Right atrium auricular region (tissue), 2 donors: ENCODE measurements around the gene ZFAND3. TPM values are rescaled to one million over a fixed set of nuclear protein-coding genes. Genes with fewer than 3 reads are reported as not detected.

Experiments used
- DNase-seq: peaks from one replicate; pipeline ENCODE4 v3.0.0-alpha.2; 2019; ENCODE audit warnings: low spot score
- H3K27ac ChIP-seq, 2 donors: fragments of 200-600 bp; sonication (generic); 1 replicate in 1 of 2; 2 replicates in 1 of 2; pipeline ENCODE4 v1.5.1; 2016 to 2019
- H3K27me3 ChIP-seq, 2 donors: fragments of 200-600 bp; sonication (generic); one replicate each; pipeline versions ENCODE4 v1.5.1 to v1.6.0; 2017 to 2019
- H3K36me3 ChIP-seq: fragments of 200-600 bp; sonication (generic); one replicate; pipeline ENCODE4 v1.5.1; 2016
- H3K4me1 ChIP-seq, 2 donors: fragments of 200-600 bp; sonication (generic); one replicate each; pipeline versions ENCODE4 v1.5.1 to v1.6.0; 2017 to 2019
- H3K4me3 ChIP-seq, 2 donors: fragments of 200-600 bp; sonication (generic); 1 replicate in 1 of 2; 2 replicates in 1 of 2; pipeline ENCODE4 v1.5.1; 2017 to 2019; ENCODE audit warnings: mild to moderate bottlenecking in 1 of 2, moderate library complexity in 1 of 2
- H3K9me3 ChIP-seq, 2 donors: fragments of 200-600 bp; sonication (generic); one replicate each; pipeline ENCODE4 v1.5.1; 2019
- total RNA-seq, 2 donors: library from RNA; depleted of rRNA; stranded (reverse); fragments of >200 nt; gene quantifications; one replicate each; pipeline ENCODE4 v1.1.0, GENCODE V29; 2016
- TF ChIP-seq, protein P1 (sequence below), 2 donors: fragments of 200-600 bp; sonication (generic); IDR thresholded peaks; one replicate each; pipeline ENCODE4 v1.5.1; 2019; ENCODE audit warnings: antibody characterized with exemption in 2 of 2

The ZFAND3 gene
- total RNA-seq, 2 donors from 2014 or later = 36.7 to 40.0 TPM

DNA sequence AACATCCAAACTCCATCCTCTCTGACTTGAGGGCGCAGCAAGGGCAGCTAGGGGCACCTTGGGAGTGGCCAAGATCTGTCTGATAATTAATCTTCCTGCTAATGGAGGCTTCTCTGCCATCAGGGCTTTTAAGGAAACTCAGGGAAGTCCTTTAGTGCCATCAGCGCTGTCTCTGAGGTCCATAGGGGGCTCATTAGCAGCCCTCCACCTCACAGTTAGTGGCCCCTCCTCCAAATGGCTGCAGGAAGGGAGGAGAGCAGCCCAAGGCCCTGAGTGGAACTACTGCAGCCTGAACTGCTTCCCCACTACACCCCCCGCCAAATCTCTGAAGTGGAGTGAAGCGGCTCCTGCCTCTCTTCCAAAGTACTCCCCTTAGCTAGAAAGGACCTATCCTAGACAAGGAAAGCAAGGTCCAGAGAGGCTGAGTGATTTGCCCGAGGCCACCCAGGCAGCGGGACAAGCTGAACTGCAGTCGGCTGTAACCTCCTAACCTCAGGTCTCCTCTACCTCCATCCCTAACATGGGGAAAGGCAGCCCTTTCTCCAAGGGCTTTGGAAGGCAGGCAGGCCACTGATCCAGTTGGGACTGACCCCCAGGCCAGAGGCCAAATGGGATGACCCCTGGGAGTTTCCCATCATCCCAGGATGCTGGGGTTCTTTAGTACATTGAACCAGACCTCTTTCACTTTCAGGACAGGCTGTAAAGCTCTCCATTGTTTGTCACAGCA lies 39.5 kb upstream of the ZFAND3 start:
- no peak for DNase-seq
- Histone ChIP-seq H3K27me3 (no peaks in the 10 kb centered on the region), H3K4me3 (no peak overlapping the region), H3K27ac (no peak overlapping the region), H3K36me3 (no peaks in the 10 kb centered on the region), H3K4me1 (peaks cover 0 to 22% of the 10 kb centered on the region in 2 donors), H3K9me3 (no peaks in the 10 kb centered on the region)
- TF ChIP-seq, protein P1, sequence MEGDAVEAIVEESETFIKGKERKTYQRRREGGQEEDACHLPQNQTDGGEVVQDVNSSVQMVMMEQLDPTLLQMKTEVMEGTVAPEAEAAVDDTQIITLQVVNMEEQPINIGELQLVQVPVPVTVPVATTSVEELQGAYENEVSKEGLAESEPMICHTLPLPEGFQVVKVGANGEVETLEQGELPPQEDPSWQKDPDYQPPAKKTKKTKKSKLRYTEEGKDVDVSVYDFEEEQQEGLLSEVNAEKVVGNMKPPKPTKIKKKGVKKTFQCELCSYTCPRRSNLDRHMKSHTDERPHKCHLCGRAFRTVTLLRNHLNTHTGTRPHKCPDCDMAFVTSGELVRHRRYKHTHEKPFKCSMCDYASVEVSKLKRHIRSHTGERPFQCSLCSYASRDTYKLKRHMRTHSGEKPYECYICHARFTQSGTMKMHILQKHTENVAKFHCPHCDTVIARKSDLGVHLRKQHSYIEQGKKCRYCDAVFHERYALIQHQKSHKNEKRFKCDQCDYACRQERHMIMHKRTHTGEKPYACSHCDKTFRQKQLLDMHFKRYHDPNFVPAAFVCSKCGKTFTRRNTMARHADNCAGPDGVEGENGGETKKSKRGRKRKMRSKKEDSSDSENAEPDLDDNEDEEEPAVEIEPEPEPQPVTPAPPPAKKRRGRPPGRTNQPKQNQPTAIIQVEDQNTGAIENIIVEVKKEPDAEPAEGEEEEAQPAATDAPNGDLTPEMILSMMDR (IDR thresholded peaks at IDR 0.05) = no peak

DNA sequence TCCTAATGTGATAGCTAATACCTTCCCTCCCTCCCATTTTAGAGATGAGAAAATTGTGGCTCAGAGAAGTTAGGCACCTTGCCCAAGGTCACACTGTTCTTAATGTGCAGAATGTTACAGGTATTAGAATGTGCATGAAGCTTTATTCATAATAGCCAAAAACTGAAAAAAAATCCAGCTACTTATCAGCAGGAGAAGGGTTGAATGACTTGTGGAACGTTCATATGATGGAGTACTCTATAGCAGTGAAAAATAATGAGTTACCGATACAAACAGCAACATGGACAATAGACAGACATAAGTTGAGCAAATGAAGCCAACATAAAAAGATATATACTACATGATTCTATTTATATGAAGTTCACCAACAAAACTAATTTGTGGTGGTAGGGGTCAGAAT lies 37.7 kb upstream of the ZFAND3 start:
- Histone ChIP-seq H3K4me1 (peaks cover 0 to 24% of the 10 kb centered on the region in 2 donors), H3K4me3 (no peak overlapping the region), H3K27me3 (no peaks in the 10 kb centered on the region), H3K27ac (no peak overlapping the region), H3K9me3 (no peaks in the 10 kb centered on the region), H3K36me3 (no peaks in the 10 kb centered on the region)
- TF ChIP-seq, protein P1 (IDR thresholded peaks at IDR 0.05) = no peak
- no peak for DNase-seq

DNA sequence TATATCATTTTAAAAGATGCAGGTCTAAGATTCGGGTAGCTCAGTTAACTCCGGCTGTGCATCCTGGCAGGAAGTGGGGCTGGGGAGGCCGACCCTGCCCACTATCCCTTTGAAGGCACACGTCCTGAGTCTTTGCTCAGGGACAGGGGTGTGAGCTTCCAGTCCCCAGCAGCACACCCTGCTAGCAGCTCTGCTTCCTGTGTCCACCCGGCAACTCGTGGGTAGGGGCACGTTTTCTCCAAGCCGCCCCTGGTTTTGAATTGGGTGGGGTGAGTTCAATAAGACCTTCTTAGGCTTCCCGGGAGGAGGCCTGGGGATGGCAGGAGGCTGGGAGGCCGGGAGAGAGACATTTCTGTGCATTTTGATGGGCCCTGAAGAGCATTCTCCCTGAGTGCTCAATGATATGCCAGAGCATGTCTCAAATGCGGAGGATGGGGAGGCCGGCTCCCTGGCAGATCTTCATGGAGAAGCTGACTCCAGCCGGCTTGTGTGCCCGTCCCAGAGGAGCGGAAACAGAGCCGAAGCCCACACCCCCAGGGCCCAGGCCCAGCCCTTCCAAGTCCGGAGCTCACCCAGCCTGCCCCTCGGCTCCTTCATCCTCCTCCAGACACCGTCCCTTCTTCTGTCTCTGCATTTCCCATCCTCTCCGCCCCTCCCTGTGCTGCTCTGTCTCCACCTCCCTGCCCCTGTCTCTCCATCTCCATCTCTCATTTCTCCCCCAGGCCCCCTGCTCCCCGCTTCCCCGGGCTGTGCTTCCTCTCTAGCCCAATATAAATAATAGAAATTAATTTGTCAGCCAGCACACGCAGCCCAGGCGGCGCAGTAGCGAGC lies 36.3 kb upstream of the ZFAND3 start:
- Histone ChIP-seq H3K27me3 (no peaks in the 10 kb centered on the region), H3K27ac (peak overlapping the region in 1 of 2 donors; percentile 16), H3K36me3 (no peaks in the 10 kb centered on the region), H3K9me3 (no peaks in the 10 kb centered on the region), H3K4me3 (peak overlapping the region; percentile 26 to 54), H3K4me1 (peaks cover 0 to 24% of the 10 kb centered on the region in 2 donors)
- no peak for DNase-seq
- TF ChIP-seq, protein P1 (IDR thresholded peaks at IDR 0.05) = no peak

DNA sequence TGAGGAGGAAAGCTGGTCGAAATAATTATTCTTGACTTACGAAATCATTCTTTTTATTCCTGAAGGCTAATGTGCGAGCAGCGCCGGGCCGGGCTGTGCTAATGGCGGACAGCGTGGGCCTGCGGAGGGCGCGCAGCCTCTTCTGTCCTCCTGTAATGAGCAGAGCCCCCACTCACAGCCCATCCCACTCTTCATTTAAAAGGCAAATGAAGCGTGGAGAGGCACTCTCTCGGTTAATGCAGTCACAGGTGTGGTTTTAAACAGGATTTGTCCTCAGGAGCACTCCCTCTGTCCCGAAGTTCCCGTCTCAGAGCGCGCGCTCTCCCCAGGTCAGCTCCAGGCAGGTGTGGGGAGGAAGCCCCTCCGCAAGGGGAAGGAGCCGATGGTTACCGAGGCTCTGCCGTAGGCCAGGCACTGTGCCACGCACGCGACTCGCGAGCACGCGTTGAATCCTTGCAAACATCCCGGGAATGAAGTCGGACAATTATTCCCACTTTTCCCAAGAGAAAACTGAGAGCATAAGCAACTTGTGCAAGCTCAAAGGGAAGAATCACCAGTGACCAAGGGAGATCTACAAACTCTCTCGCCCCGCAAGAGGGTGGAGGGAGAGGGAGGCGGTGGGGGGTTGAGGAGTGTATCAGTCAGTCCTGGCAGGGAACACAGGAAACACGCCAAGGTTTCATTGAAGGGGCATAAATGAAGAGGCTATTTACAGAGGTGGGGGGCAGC lies 35.5 kb upstream of the ZFAND3 start:
- Histone ChIP-seq H3K27ac (peak overlapping the region in 1 of 2 donors; percentile 16), H3K4me1 (peaks cover 0 to 24% of the 10 kb centered on the region in 2 donors), H3K9me3 (no peaks in the 10 kb centered on the region), H3K4me3 (peak overlapping the region; percentile 26 to 54), H3K27me3 (no peaks in the 10 kb centered on the region), H3K36me3 (no peaks in the 10 kb centered on the region)
- TF ChIP-seq, protein P1 (IDR thresholded peaks at IDR 0.05) = peak in 1 of 2 donors; percentile 35
- DNase-seq = peak; percentile 62

DNA sequence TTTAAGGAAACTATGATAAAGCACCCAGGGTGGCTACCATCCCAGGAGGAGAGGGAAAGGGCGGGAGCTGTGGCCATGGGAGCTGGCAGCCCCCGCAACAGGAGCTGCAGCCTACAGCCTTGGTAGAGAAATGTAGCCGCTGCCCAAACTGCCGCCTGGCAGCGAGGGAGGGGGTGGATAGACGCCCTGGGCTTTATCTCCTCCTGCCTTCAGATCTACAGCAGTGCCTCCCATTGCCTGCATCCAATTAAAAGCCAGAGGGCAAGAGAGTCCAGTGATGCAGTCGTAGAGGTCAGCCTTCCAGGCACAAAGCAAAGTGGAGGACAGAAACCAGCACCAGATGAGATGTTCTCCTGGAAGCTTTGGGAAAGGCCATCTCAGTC lies 35.0 kb upstream of the ZFAND3 start:
- H3K4me3 ChIP-seq = peak overlapping the region; percentile 26 to 54
- TF ChIP-seq, protein P1 (IDR thresholded peaks at IDR 0.05) = no peak
- DNase-seq = no peak
- H3K27ac ChIP-seq = no peak overlapping the region
- no peaks in the 10 kb centered on the region for H3K9me3 ChIP-seq
- H3K27me3 ChIP-seq = no peaks in the 10 kb centered on the region
- no peaks in the 10 kb centered on the region for H3K36me3 ChIP-seq
- peaks cover 0 to 24% of the 10 kb centered on the region in 2 donors for H3K4me1 ChIP-seq
